NCI-H526 treated with DMSO at 0.1 percent for 48 hours (cell line): Measurements from ENCODE around the gene LRRN3.

ENCODE experiments used
- DNase-seq: peaks from one replicate; lab custom pipeline; 2025; lab: John Stamatoyannopoulos, UW

LRRN3 gene

GRCh38 chr7:111168182-111168581 is 77.3 kb downstream of the LRRN3 start:
- peak; percentile 45 for DNase-seq

- no peak for DNase-seq
Measured at GRCh38 chr7:111172564-111173257, 81.8 kb downstream of the LRRN3 start.

GRCh38 chr7:111173528-111173927 is 82.6 kb downstream of the LRRN3 start:
- no peak for DNase-seq

GRCh38 chr7:111173990-111174389 is 83.1 kb downstream of the LRRN3 start:
- DNase-seq, result no peak

- no peak for DNase-seq
Measured at GRCh38 chr7:111174510-111174909, 83.6 kb downstream of the LRRN3 start.
